Measurements from ENCODE around the gene CNKSR3. TPM values are rescaled to one million over a fixed set of nuclear protein-coding genes. Genes with fewer than 3 reads are reported as not detected.

CNKSR3 gene
- total RNA-seq, 6 experiments from 2014 or later: 19.8 to 43.4 (median 26.9) TPM

- no peak overlapping the region for H3K27ac ChIP-seq
- 77% methylated on average over 2 of the region's 2 CpGs for WGBS (ENCODE audit: insufficient coverage, low coverage, low lambda C conversion rate, missing lambda C conversion rate)
- H3K27me3 ChIP-seq: no peaks in the 10 kb centered on the region
- TF ChIP-seq POLR2A (IDR thresholded peaks at IDR 0.05) (no peak), CTCF (IDR thresholded peaks at IDR 0.05) (no peak)
- no peaks in the 10 kb centered on the region for H3K36me3 ChIP-seq
- intact Hi-C loops (cut with DNase I): no loop called here
- no peak overlapping the region for H3K4me3 ChIP-seq
- no peak for ATAC-seq
- no peaks in the 10 kb centered on the region for H3K9me3 ChIP-seq
- H3K4me1 ChIP-seq: peaks cover 0 to 16% (median 9%) of the 10 kb centered on the region in 4 donors
- no peak for DNase-seq
Measured at GRCh38 chr6:154535851-154536250, 25.4 kb upstream of the CNKSR3 start.

- no peaks in the 10 kb centered on the region for H3K36me3 ChIP-seq
- peaks cover 0 to 16% (median 9%) of the 10 kb centered on the region in 4 donors for H3K4me1 ChIP-seq
- DNase-seq (no peak), ATAC-seq (no peak)
- TF ChIP-seq CTCF (IDR thresholded peaks at IDR 0.05): no peak
- no peak for TF ChIP-seq POLR2A (IDR thresholded peaks at IDR 0.05)
- H3K27ac ChIP-seq: no peak overlapping the region
- no peaks in the 10 kb centered on the region for H3K27me3 ChIP-seq
- WGBS (ENCODE audit: insufficient coverage, low coverage, low lambda C conversion rate, missing lambda C conversion rate): 95% methylated on average over 3 of the region's 3 CpGs
- H3K9me3 ChIP-seq: no peaks in the 10 kb centered on the region
- H3K4me3 ChIP-seq: no peak overlapping the region
- intact Hi-C loops (cut with DNase I): no loop called here
Measured at GRCh38 chr6:154535147-154535546, 24.7 kb upstream of the CNKSR3 start.

GRCh38 chr6:154534531-154534930 is 24.0 kb upstream of the CNKSR3 start:
- H3K27ac ChIP-seq: no peak overlapping the region
- no peaks in the 10 kb centered on the region for H3K36me3 ChIP-seq
- H3K9me3 ChIP-seq: no peaks in the 10 kb centered on the region
- no peak for TF ChIP-seq POLR2A (IDR thresholded peaks at IDR 0.05)
- no peak for TF ChIP-seq CTCF (IDR thresholded peaks at IDR 0.05)
- ATAC-seq (no peak), DNase-seq (no peak)
- H3K27me3 ChIP-seq: no peaks in the 10 kb centered on the region
- H3K4me1 ChIP-seq: peaks cover 0 to 16% (median 9%) of the 10 kb centered on the region in 4 donors
- no peak overlapping the region for H3K4me3 ChIP-seq
- intact Hi-C loops (cut with DNase I): no loop called here
- 72% methylated on average over 2 of the region's 2 CpGs for WGBS (ENCODE audit: insufficient coverage, low coverage, low lambda C conversion rate, missing lambda C conversion rate)

- Histone ChIP-seq H3K4me3 (no peak overlapping the region), H3K27me3 (no peaks in the 10 kb centered on the region), H3K9me3 (no peaks in the 10 kb centered on the region), H3K4me1 (peaks cover 0 to 4% (median 2%) of the 10 kb centered on the region in 4 donors), H3K27ac (no peak overlapping the region), H3K36me3 (no peaks in the 10 kb centered on the region)
- intact Hi-C loops (cut with DNase I): no loop called here
- ATAC-seq (no peak), DNase-seq (no peak)
- TF ChIP-seq CTCF (IDR thresholded peaks at IDR 0.05) (no peak), POLR2A (IDR thresholded peaks at IDR 0.05) (no peak)
- 79% methylated on average over 4 of the region's 4 CpGs for WGBS (ENCODE audit: insufficient coverage, low coverage, low lambda C conversion rate, missing lambda C conversion rate)
Measured at GRCh38 chr6:154532426-154532825, 21.9 kb upstream of the CNKSR3 start.

GRCh38 chr6:154529957-154530356 is 19.5 kb upstream of the CNKSR3 start:
- Histone ChIP-seq H3K36me3 (no peaks in the 10 kb centered on the region), H3K27me3 (no peaks in the 10 kb centered on the region), H3K4me3 (no peak overlapping the region), H3K9me3 (no peaks in the 10 kb centered on the region), H3K27ac (no peak overlapping the region), H3K4me1 (no peaks in the 10 kb centered on the region)
- intact Hi-C loops (cut with DNase I): no loop called here
- no peak for DNase-seq
- WGBS (ENCODE audit: insufficient coverage, low coverage, low lambda C conversion rate, missing lambda C conversion rate): 69% methylated on average over 5 of the region's 6 CpGs
- no peak for ATAC-seq
- no peak for TF ChIP-seq POLR2A (IDR thresholded peaks at IDR 0.05)
- no peak for TF ChIP-seq CTCF (IDR thresholded peaks at IDR 0.05)

All from right lobe of liver (tissue), 6 donors.